HUES48 (cell line): ENCODE data around the gene PLS1.

Experiments used
- H3K27ac ChIP-seq: one replicate; pipeline ENCODE4 v1.7.0; 2013; ENCODE audit warnings: low read depth, low read length, inconsistent platforms
- H3K27me3 ChIP-seq: 2 replicates; pipeline ENCODE4 v1.6.1; 2013; ENCODE audit warnings: mild to moderate bottlenecking, low read length; ENCODE audit not compliant: control insufficient read depth, insufficient read depth
- H3K36me3 ChIP-seq: 2 replicates; pipeline ENCODE4 v1.6.1; 2013; ENCODE audit warnings: low read length; ENCODE audit not compliant: control insufficient read depth, insufficient read depth
- H3K4me1 ChIP-seq: 2 replicates; pipeline ENCODE4 v1.6.1; 2013; ENCODE audit warnings: mild to moderate bottlenecking, low read length; ENCODE audit not compliant: control insufficient read depth, insufficient read depth
- H3K4me3 ChIP-seq: 2 replicates; pipeline ENCODE4 v1.5.1; 2013; ENCODE audit warnings: mild to moderate bottlenecking, low read depth, low read length
- H3K9ac ChIP-seq: 2 replicates; pipeline ENCODE4 v1.6.1; 2013; ENCODE audit warnings: mild to moderate bottlenecking, low read depth, low read length, moderate library complexity
- H3K9me3 ChIP-seq: 2 replicates; pipeline ENCODE4 v1.6.1; 2013; ENCODE audit warnings: low read length; ENCODE audit not compliant: control insufficient read depth, insufficient read depth

PLS1 gene

GRCh38 chr3:142656575-142656974, 60.4 kb downstream of the PLS1 start:
- no peak overlapping the region for H3K4me3 ChIP-seq
- no peak overlapping the region for H3K9ac ChIP-seq
- no peak overlapping the region for H3K27ac ChIP-seq
- no peaks in the 10 kb centered on the region for H3K36me3 ChIP-seq
- peaks cover 19% of the 10 kb centered on the region; the same call in 1 of the 2 replicates for H3K4me1 ChIP-seq
- H3K9me3 ChIP-seq, result no peaks in the 10 kb centered on the region
- H3K27me3 ChIP-seq, result no peaks in the 10 kb centered on the region

- no peaks in the 10 kb centered on the region for H3K36me3 ChIP-seq
- no peak overlapping the region for H3K27ac ChIP-seq
- no peaks in the 10 kb centered on the region for H3K27me3 ChIP-seq
- no peak overlapping the region for H3K4me3 ChIP-seq
- no peaks in the 10 kb centered on the region for H3K9me3 ChIP-seq
- peaks cover 19% of the 10 kb centered on the region; the same call in 1 of the 2 replicates for H3K4me1 ChIP-seq
- no peak overlapping the region for H3K9ac ChIP-seq
Observed at GRCh38 chr3:142657033-142657432, 60.8 kb downstream of the PLS1 start.

- no peaks in the 10 kb centered on the region for H3K9me3 ChIP-seq
- H3K27ac ChIP-seq, result no peak overlapping the region
- H3K9ac ChIP-seq, result no peak overlapping the region
Observed at GRCh38 chr3:142660383-142660782, 64.2 kb downstream of the PLS1 start.

GRCh38 chr3:142660893-142661292, 64.7 kb downstream of the PLS1 start:
- no peaks in the 10 kb centered on the region for H3K9me3 ChIP-seq
- H3K27me3 ChIP-seq, result no peaks in the 10 kb centered on the region
- H3K4me3 ChIP-seq, result no peak overlapping the region
- H3K36me3 ChIP-seq, result no peaks in the 10 kb centered on the region
- H3K9ac ChIP-seq, result no peak overlapping the region
- peaks cover 33% of the 10 kb centered on the region for H3K4me1 ChIP-seq
- no peak overlapping the region for H3K27ac ChIP-seq

More at GRCh38 chr3:142660383-142660782, 64.2 kb downstream of the PLS1 start:
- Histone ChIP-seq H3K27me3 (no peaks in the 10 kb centered on the region), H3K36me3 (no peaks in the 10 kb centered on the region), H3K4me3 (no peak overlapping the region), H3K4me1 (peaks cover 27% of the 10 kb centered on the region)

- Histone ChIP-seq H3K4me3 (no peak overlapping the region), H3K4me1 (peaks cover 34% of the 10 kb centered on the region), H3K27me3 (no peaks in the 10 kb centered on the region), H3K9me3 (no peaks in the 10 kb centered on the region), H3K36me3 (no peaks in the 10 kb centered on the region), H3K9ac (no peak overlapping the region), H3K27ac (no peak overlapping the region)
Observed at GRCh38 chr3:142663865-142664264, 67.7 kb downstream of the PLS1 start.

GRCh38 chr3:142664311-142664710, 68.1 kb downstream of the PLS1 start:
- H3K27me3 ChIP-seq, result no peaks in the 10 kb centered on the region
- H3K9me3 ChIP-seq, result no peaks in the 10 kb centered on the region
- peaks cover 34% of the 10 kb centered on the region for H3K4me1 ChIP-seq
- H3K27ac ChIP-seq, result no peak overlapping the region
- H3K36me3 ChIP-seq, result no peaks in the 10 kb centered on the region
- H3K4me3 ChIP-seq, result no peak overlapping the region
- H3K9ac ChIP-seq, result no peak overlapping the region

- Histone ChIP-seq H3K27ac (peak overlapping the region; percentile 1), H3K9ac (no peak overlapping the region), H3K4me3 (peak overlapping the region; percentile 18; the same call in 1 of the 2 replicates)
Observed at GRCh38 chr3:142664819-142665218, 68.6 kb downstream of the PLS1 start.

GRCh38 chr3:142670120-142670519, 73.9 kb downstream of the PLS1 start:
- H3K4me3 ChIP-seq, result no peak overlapping the region
- 0 out of 2 replicates have a peak, but pooled peaks cover 9% of the 10 kb centered on the region for H3K36me3 ChIP-seq
- no peak overlapping the region for H3K27ac ChIP-seq
- H3K9me3 ChIP-seq, result no peaks in the 10 kb centered on the region
- no peaks in the 10 kb centered on the region for H3K27me3 ChIP-seq
- H3K9ac ChIP-seq, result no peak overlapping the region
- H3K4me1 ChIP-seq, result peaks cover 21% of the 10 kb centered on the region

More at GRCh38 chr3:142664819-142665218, 68.6 kb downstream of the PLS1 start:
- H3K27me3 ChIP-seq, result no peaks in the 10 kb centered on the region
- H3K9me3 ChIP-seq, result no peaks in the 10 kb centered on the region
- H3K4me1 ChIP-seq, result peaks cover 35% of the 10 kb centered on the region
- H3K36me3 ChIP-seq, result no peaks in the 10 kb centered on the region

- 0 out of 2 replicates have a peak, but pooled peaks cover 9% of the 10 kb centered on the region for H3K36me3 ChIP-seq
- no peaks in the 10 kb centered on the region for H3K9me3 ChIP-seq
- H3K27me3 ChIP-seq, result no peaks in the 10 kb centered on the region
- no peak overlapping the region for H3K4me3 ChIP-seq
- H3K4me1 ChIP-seq, result no peaks in the 10 kb centered on the region
- no peak overlapping the region for H3K9ac ChIP-seq
- H3K27ac ChIP-seq, result no peak overlapping the region
Observed at GRCh38 chr3:142676151-142676550, 80.0 kb downstream of the PLS1 start.

GRCh38 chr3:142680710-142681109, 84.5 kb downstream of the PLS1 start:
- Histone ChIP-seq H3K27me3 (no peaks in the 10 kb centered on the region), H3K36me3 (no peaks in the 10 kb centered on the region), H3K27ac (no peak overlapping the region), H3K9me3 (no peaks in the 10 kb centered on the region), H3K9ac (no peak overlapping the region), H3K4me3 (no peak overlapping the region), H3K4me1 (no peaks in the 10 kb centered on the region)

- H3K4me1 ChIP-seq, result no peaks in the 10 kb centered on the region
- H3K36me3 ChIP-seq, result no peaks in the 10 kb centered on the region
- no peaks in the 10 kb centered on the region for H3K9me3 ChIP-seq
- H3K9ac ChIP-seq, result no peak overlapping the region
- no peaks in the 10 kb centered on the region for H3K27me3 ChIP-seq
- H3K27ac ChIP-seq, result no peak overlapping the region
- H3K4me3 ChIP-seq, result no peak overlapping the region
Observed at GRCh38 chr3:142690613-142691012, 94.4 kb downstream of the PLS1 start.

- Histone ChIP-seq H3K4me1 (no peaks in the 10 kb centered on the region), H3K9me3 (no peaks in the 10 kb centered on the region), H3K9ac (no peak overlapping the region), H3K27me3 (no peaks in the 10 kb centered on the region), H3K36me3 (no peaks in the 10 kb centered on the region), H3K27ac (no peak overlapping the region), H3K4me3 (no peak overlapping the region)
Observed at GRCh38 chr3:142691527-142691926, 95.3 kb downstream of the PLS1 start.
